Breast epithelium (tissue), 4 donors: ENCODE measurements around the gene CTNNA2. TPM values are rescaled to one million over a fixed set of nuclear protein-coding genes. Genes with fewer than 3 reads are reported as not detected.

ENCODE experiments used
- DNase-seq, 2 donors: peaks; one replicate each; pipeline ENCODE4 v3.0.0-alpha.2; 2019; ENCODE audit warnings: low spot score in 2 of 2
- H3K27ac ChIP-seq, 2 donors: fragments of 200-600 bp; sonication (generic) in 1 of 2; one replicate each; pipeline ENCODE4 v1.5.1; 2016 to 2019; ENCODE audit warnings: mild to moderate bottlenecking in 1 of 2
- H3K27me3 ChIP-seq, 2 donors: fragments of 200-600 bp; sonication (generic) in 1 of 2; one replicate each; pipeline versions ENCODE4 v1.5.1 to v1.6.0; 2017 to 2019; ENCODE audit warnings: control low read depth in 1 of 2, mild to moderate bottlenecking in 1 of 2
- H3K36me3 ChIP-seq: fragments of 200-600 bp; one replicate; pipeline ENCODE4 v1.5.1; 2019
- H3K4me1 ChIP-seq, 2 donors: fragments of 200-600 bp; sonication (generic); one replicate each; pipeline ENCODE4 v1.5.1; 2016 to 2019; ENCODE audit warnings: control low read depth in 1 of 2
- H3K4me3 ChIP-seq, 3 donors: fragments of 200-600 bp; sonication (generic); 1 replicate in 2 of 3; 2 replicates in 1 of 3; pipeline ENCODE4 v1.5.1; 2016 to 2019; ENCODE audit warnings: mild to moderate bottlenecking in 3 of 3, moderate library complexity in 2 of 3
- H3K9me3 ChIP-seq, 2 donors: fragments of 200-600 bp; sonication (generic) in 1 of 2; one replicate each; pipeline ENCODE4 v1.5.1; 2016 to 2019; ENCODE audit warnings: control low read depth in 1 of 2
- CTCF ChIP-seq, 3 donors: fragments of 450-650 bp; IDR thresholded peaks; one replicate each; pipeline ENCODE4 v1.5.1; 2016 to 2017; ENCODE audit warnings: antibody characterized with exemption in 3 of 3, mild to moderate bottlenecking in 3 of 3, moderate library complexity in 3 of 3
- POLR2A ChIP-seq: fragments of 450-650 bp; IDR thresholded peaks from one replicate; pipeline ENCODE4 v1.6.1; 2016; ENCODE audit warnings: antibody characterized with exemption, mild to moderate bottlenecking, moderate library complexity
- POLR2AphosphoS5 ChIP-seq, 3 donors: sonication (generic); formaldehyde crosslinking; IDR thresholded peaks; one replicate each; pipeline ENCODE4 v1.6.1; 2017; ENCODE audit warnings: antibody characterized with exemption in 3 of 3
- intact Hi-C: fragments of 100-400 bp; cut with DNase I; formaldehyde crosslinking; loops from one replicate; pipeline ENCODE4 v1.15.1; 2023; ENCODE audit warnings: low total_unique reads
- total RNA-seq, 3 donors: library from RNA; depleted of rRNA; stranded (reverse); fragments of >200 nt; gene quantifications; one replicate each; pipeline ENCODE4 v1.1.0, GENCODE V29; 2016

Gene CTNNA2
- total RNA-seq, 3 donors from 2014 or later, result 0.16 TPM; not detected in 2

GRCh38 chr2:79944205-79944604 is 431.4 kb downstream of the CTNNA2 start:
- intact Hi-C loops, result no loop called here
- H3K27me3 ChIP-seq, result peaks cover 0 to 7% of the 10 kb centered on the region in 2 donors
- H3K36me3 ChIP-seq, result no peaks in the 10 kb centered on the region
- H3K27ac ChIP-seq, result no peak overlapping the region
- no peak for TF ChIP-seq CTCF (IDR thresholded peaks at IDR 0.05)
- no peak for TF ChIP-seq POLR2A
- no peak for TF ChIP-seq POLR2AphosphoS5 (IDR thresholded peaks at IDR 0.05)
- H3K4me1 ChIP-seq, result no peaks in the 10 kb centered on the region
- H3K9me3 ChIP-seq, result no peaks in the 10 kb centered on the region
- no peak overlapping the region for H3K4me3 ChIP-seq
- no peak for DNase-seq

- no peaks in the 10 kb centered on the region for H3K9me3 ChIP-seq
- no peak overlapping the region for H3K4me3 ChIP-seq
- peaks cover 0 to 7% of the 10 kb centered on the region in 2 donors for H3K27me3 ChIP-seq
- intact Hi-C loops, result no loop called here
- no peaks in the 10 kb centered on the region for H3K4me1 ChIP-seq
- no peaks in the 10 kb centered on the region for H3K36me3 ChIP-seq
- no peak overlapping the region for H3K27ac ChIP-seq
- no peak for TF ChIP-seq POLR2AphosphoS5 (IDR thresholded peaks at IDR 0.05)
- no peak for TF ChIP-seq CTCF (IDR thresholded peaks at IDR 0.05)
- TF ChIP-seq POLR2A, result no peak
- no peak for DNase-seq
Measured at GRCh38 chr2:79945653-79946445, 433.0 kb downstream of the CTNNA2 start.

GRCh38 chr2:79947751-79948150 is 434.9 kb downstream of the CTNNA2 start:
- Histone ChIP-seq H3K36me3 (no peaks in the 10 kb centered on the region), H3K27me3 (no peaks in the 10 kb centered on the region), H3K4me1 (no peaks in the 10 kb centered on the region), H3K9me3 (no peaks in the 10 kb centered on the region), H3K27ac (no peak overlapping the region), H3K4me3 (no peak overlapping the region)
- no peak for DNase-seq
- intact Hi-C loops, result no loop called here
- TF ChIP-seq POLR2AphosphoS5 (IDR thresholded peaks at IDR 0.05), result no peak
- no peak for TF ChIP-seq POLR2A
- no peak for TF ChIP-seq CTCF (IDR thresholded peaks at IDR 0.05)

GRCh38 chr2:79950526-79950925 is 437.7 kb downstream of the CTNNA2 start:
- no peaks in the 10 kb centered on the region for H3K27me3 ChIP-seq
- no peaks in the 10 kb centered on the region for H3K4me1 ChIP-seq
- H3K36me3 ChIP-seq, result no peaks in the 10 kb centered on the region
- no peaks in the 10 kb centered on the region for H3K9me3 ChIP-seq
- intact Hi-C loops, result no loop called here
- no peak overlapping the region for H3K27ac ChIP-seq
- no peak for DNase-seq
- no peak overlapping the region for H3K4me3 ChIP-seq
- TF ChIP-seq POLR2A, result no peak
- no peak for TF ChIP-seq CTCF (IDR thresholded peaks at IDR 0.05)
- TF ChIP-seq POLR2AphosphoS5 (IDR thresholded peaks at IDR 0.05), result no peak

GRCh38 chr2:79952616-79953015 is 439.8 kb downstream of the CTNNA2 start:
- no peaks in the 10 kb centered on the region for H3K9me3 ChIP-seq
- intact Hi-C loops, result no loop called here
- TF ChIP-seq POLR2A (no peak), CTCF (IDR thresholded peaks at IDR 0.05) (no peak), POLR2AphosphoS5 (IDR thresholded peaks at IDR 0.05) (no peak)

More at GRCh38 chr2:79952616-79953015, 439.8 kb downstream of the CTNNA2 start:
- H3K4me3 ChIP-seq, result no peak overlapping the region
- DNase-seq, result no peak
- no peaks in the 10 kb centered on the region for H3K36me3 ChIP-seq
- H3K4me1 ChIP-seq, result no peaks in the 10 kb centered on the region
- H3K27ac ChIP-seq, result no peak overlapping the region
- H3K27me3 ChIP-seq, result no peaks in the 10 kb centered on the region
